Inflammatory macrophage treated with lipopolysaccharide for 4 hours (primary cell): ENCODE measurements around the gene TNFAIP2.

Experiments
- DNase-seq: peaks from one replicate; pipeline ENCODE4 v3.0.0-alpha.2; 2020

The TNFAIP2 gene

GRCh38 chr14:103094406-103095209, 28.7 kb upstream of the TNFAIP2 start, which contains the start of gene EXOC3L4:
TSS of gene EXOC3L4 (plus strand) at chr14:103094725. CDS start at chr14:103100220, 5,495 bp downstream.
- DNase-seq, result peak; percentile 80

DNA sequence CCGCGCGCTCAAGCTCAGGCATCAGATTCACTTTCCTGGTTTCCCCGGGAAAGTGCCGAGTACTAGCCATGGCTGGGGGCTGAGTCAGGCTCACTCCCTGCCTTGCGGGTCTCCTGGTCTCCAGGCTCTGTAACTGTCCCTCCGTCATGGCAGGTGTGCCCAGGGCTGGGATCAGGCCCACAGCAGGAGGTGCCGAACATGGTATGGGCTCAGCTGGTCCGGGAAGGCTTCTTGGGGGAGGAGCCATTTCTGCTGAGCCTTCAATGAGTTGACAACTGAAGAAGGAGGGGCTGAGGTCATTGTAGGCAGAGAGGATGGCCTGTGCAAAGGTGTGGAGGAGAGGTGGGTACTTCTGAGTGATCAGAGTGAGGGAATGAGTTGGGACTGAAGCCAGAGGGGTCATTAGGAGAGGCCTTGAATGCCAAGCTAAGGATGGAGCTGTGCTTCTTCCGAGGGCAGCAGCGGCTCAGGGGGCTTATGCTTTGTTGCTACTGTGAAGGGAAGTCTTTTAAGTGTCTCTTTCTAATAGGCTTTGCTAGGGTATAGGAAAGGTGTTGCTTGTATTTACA, 28.0 kb upstream of the TNFAIP2 start:
- no peak for DNase-seq

DNA sequence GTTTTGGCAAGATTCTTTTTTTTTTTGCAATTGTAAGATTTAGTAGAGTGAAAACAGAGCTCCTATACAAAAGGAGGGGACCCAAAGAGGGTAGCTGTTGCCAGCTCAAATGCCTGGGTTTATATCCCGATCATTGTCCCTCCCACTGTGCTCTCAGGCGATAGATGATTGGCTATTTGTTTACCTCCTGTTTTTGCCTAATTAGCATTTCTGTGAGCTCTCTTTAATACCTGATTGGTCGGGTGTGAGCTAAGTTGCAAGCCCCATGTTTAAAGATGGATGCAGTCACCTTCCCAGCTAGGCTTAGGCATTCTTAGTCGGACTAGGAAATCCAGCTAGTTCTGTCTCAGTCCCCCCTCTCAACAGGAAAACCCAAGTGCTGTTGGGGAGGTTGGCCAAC, 26.9 kb upstream of the TNFAIP2 start:
- no peak for DNase-seq

DNA sequence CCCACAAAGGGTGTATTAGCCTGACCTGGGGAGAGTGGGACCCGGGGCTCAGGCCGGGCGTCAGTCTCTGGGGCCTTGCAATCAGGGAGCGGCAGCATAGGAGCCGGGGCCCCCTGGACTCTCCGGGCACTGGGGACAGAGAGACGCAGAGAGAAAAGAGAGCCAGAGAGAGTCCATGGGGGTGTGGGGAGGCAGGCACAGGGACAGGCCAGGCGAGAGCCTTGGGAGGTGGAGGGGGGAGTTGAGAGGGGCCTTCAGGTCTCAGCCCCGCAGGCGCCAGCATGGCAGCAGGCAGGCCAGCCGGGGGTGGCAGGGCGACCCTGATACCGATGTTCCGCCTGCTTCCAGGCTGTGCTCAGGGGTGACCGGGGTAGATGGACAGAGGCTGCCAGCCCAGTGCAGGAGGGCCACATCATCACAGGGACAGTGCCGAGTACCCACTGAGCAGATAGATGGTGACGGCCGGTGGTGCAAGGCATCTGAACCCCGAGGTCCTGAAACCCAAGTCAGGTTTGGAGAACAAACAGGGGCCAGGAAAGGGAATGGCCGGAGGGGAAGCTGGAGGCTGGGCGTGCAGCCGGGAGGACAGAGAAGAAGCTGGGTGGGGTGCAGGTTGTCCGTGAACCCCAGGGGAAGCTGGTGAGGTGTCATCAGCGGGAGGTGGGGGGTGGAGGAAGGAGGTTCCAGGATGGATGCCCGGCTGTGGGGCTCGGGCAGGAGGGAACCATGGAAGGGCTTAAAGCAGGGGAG, 25.8 kb upstream of the TNFAIP2 start:
- DNase-seq, result no peak

DNA sequence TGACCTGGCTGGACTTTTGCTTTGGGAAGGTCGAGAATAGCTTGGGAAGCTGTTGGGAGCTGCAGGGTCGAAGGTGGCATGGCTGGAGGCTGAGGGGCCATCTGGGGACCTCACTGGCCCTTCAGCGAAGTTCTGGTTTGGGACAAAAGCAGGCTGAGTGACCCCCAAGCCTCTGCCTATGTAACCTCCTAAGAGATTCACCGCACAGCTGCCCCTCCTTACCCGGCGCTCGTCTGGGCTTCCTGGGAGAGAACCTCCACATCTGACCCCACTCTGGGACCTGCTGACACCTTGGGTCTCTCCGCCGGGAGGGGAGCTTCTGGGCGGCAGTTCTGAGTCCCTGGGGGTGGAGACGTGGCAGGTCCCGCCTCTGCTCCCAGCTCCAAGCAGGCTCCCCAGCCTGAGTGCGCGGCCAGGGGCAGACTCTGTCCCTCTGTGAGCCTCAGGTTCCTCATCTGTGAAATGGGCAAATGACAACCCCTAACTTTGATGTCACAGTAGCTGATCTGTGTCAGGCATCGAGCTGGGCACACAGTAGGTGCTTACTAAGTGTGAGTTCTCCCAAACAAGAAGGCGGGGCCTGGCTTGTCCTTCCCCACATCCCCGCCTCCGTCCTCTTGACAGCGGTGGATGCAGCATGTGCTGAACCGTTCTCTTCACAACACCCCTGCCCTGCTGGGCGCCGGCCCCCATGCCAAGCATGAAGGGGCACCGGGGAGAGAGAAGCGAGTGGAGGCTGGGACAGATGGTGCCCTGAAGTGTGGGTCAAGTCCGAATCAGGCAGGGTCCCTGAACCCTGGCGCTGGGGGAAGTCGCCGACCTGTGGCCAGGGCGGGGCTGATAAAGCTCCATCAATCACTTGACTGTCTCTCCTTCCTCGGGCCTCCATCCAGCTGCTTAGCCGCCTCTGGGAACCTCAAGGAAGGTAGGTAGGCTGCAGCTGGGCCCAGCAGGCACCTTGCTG, 25.0 kb upstream of the TNFAIP2 start:
- no peak for DNase-seq

DNA sequence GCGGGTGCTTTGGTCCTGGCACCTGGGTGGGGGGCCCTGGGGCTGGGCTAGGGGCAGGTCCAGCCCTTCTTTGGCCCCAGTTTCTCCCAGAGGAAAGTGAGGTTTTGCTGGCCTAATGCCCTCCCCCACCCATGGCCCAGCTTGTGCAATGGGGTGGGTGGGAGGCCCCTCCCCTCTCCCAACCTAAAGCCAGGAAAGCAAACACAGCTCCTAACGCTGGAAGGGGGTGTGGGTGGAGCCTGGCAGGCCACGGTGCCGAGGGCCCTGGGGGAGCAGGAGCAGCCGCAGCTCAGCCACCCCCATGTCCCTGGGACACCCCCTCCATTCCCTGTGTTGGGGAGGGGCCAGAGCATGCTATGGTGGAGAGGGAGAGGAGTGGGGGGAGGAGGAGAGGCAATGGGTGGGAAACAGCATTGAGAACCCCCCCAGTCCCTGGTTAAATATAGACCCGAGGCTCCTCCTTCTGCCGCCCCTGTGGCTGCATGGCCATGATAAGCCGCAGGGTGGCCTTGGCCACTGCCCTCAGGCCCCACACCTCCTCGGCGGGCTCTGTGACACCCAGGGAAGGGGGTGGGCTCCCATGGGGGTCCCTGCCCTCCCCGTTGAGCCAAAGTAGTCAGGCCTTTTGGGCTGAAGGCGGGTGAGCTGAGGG, 24.1 kb upstream of the TNFAIP2 start:
- DNase-seq, result no peak

DNA sequence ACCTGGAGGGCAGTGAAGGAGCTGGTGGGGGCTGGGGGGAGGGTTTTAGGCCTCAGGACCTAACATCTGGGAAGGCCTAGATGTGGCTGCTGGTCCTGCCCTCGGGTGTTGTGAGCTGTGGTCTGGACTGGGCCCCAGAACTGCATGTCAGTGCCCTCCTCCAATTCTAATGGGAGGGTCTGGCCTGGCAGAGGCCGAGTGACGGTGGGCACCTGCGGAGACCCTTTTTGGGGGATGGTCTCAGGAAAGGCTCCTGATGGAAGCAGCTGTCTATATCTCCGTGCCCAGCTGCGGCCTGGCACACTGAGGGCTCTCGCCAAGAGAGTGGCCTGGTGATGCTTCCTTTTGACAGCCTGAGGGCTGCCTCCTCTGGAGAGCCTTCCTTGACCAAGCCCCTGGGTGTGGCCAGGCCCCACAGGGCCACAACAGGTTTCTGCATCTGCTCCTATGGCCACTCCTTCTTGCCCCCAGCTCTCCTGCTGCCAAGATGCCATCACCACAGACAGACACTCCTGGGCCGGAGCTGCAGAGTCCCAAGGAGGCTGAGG, 23.5 kb upstream of the TNFAIP2 start:
- no peak for DNase-seq

DNA sequence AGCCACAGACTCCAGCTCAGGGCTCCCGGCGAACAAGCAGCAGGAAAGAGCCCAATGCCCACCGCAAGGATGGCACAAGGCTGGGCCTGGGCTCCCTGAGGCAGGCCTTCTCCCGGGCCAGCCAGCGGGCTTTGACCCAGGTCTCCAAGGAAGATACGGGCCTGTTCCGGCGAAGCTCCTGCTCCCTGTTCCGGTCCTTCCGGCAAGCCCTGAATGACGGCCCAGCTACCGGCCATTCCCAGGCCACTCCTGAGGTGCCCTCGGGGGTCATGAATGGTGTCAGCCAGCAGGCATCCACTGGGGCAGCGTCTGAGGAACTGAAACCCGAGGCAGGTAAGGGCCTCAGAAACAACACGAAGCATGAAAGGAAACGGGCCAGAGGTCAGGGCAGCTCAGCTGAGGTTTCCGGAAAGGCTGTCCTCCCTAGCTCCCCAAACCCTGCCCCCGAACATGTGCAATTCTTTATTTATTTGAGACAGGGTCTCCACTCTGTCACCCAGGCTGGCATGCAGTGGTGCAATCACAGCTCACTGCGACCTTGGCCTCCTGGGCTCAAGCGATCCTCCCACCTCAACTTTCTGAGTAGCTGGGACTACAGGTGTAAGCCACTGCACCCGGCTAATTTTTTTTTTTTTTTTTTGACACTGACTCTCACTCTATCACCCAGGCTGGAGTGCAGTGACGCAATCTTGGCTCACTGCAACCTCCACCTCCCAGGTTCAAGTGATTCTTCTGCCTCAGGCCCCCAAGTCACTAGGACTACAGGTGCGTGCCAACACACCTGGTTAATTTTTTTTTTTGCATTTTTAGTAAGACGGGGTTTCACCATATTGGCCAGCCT, 22.8 kb upstream of the TNFAIP2 start:
- DNase-seq, result no peak

DNA sequence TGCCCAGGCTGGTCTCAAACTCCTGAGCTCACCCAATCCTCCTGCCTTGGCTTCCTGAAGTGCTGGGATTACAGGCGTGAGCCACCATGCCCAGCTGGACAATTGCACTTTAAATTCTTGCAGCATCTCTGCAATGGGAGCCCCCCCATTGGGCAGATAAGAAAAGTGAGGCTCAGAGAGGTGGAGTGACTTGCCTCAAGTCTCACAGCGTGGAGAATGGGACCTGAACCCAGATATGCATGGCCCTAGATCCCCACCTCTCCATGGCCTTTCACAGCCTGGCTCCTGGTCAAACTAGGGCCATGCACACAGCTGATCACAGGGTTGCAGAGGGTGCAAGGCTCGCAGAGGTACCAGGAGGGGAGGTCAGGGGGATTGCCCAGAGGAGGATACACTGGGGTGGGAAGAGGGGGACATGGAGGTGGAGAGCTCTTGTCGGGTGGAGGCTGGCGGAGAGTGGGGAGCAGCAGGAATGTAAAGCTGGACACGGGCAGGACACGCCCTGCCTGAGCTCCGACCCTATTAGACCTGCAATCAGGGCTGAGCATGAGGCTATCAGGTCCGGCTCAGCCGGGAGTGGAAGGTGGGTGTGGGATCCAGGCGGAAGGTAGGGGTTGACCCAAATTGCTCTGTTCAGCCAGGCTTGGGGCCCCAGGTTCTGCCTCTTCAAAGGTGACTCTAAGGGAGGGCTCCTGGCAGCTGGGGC, 21.9 kb upstream of the TNFAIP2 start:
- DNase-seq, result no peak

DNA sequence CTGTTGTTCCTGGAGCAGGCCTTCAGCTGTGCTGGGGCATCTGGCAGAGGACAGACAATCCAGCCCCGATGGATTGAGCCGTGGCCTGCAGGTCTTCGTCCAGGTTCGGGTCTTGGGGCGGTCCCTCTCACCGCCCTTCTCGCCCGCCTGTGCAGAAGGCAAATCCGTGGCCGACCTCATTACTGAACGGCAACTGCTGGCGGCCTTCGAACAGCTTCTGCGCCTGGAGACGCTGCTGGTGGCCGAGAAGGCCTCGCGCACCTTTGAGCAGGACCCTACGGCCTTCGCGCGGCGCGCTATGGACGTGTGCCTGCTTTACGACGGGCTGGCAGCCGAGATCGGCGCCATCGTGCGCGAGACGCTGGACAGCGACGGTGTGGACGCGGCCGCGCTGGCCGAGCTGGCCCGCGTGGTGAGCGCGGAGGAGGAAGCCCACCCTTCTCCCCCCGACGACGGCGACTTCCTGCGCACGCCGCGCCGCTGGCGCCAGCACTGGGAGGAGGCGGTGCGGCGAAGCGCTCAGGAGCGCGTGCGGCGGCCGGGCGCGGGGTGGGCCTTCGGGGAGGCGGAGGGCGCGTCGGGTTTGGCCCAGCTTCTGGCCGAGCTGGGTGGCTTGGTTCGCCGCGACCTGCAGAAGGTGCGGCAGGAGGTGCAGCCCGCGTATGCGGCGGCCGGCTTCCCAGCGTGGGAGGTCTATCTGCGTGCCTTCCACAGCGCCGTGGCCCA, 21.1 kb upstream of the TNFAIP2 start:
- DNase-seq, result no peak

DNA sequence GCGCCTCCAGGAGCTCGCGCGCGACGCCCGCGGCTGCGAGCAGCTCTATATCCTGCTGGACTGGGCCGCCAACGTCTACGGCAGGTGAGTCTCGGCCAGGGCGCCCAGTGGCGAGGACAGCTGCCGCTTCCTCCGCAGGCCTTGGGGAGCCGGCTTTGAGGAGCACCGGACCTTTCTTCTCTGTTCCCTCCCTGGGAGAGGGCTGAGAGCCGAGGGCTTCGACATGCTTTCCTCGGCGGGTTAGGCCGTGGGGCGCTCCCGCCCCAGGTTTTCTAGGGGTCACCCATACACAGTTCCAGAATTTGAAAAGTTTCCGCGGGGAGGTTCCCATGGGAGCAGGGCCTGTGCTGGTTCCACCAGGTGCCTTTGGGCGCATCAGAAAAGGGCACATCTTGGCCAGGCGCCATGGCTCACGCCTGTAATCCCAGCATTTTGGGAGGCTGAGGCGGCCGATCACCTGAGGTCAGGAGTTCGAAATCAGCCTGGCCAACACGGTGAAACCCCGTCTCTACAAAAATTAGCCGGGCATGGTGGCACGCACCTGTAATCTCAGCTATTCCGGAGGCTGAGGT, 20.5 kb upstream of the TNFAIP2 start:
- no peak for DNase-seq

DNA sequence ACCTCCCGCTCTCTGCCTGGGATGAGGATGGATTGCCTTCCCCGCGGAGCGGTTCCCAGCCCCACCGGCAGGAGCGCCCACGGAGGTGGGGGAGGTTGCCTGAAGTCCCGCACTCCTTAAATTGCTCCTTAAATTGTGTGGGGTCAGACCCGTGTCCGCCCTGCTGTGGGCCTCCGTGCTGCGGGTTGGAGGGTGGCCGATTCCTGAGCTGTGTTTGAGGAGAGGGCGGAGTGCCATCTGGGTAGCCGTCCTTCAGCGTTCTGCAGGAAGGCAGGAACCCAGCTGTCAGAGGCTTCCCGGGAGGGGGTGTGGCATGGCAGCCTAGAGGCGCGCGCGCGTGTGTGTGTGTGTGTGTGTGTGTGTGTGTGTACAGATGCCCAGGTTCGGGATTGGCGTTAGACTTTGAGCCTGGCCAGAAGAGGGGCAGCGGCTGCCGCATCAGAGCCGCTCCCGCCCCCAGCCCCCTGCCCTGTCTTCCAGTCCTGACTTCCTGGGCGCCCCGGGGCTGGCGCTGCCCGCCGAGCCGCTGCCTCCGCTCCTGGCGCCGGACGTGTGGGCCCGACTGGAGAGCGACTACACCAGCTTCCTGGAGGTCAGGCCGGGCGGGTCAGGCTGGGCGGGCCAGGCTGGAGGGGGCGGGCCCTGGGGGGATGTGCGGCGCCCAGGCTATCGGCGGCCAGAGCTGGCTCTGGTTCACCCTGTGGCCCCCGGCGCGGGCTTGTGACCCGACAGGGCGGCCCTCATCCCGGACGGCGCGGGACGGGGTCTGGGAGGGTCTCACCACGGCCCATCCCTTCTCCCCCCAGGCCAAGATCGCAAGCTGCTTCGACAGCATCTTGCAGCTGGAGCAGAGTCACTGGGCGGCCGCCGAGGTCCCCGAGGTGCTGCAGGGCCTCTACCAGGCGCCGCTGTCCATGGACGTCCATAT, 19.5 kb upstream of the TNFAIP2 start:
- peak; percentile 67 for DNase-seq

GRCh38 chr14:103104389-103104653, 18.9 kb upstream of the TNFAIP2 start:
- DNase-seq, result no peak

GRCh38 chr14:103104654-103105452, 18.4 kb upstream of the TNFAIP2 start:
- peak; percentile 38 for DNase-seq

- DNase-seq, result no peak
Observed at GRCh38 chr14:103105580-103106150, 17.6 kb upstream of the TNFAIP2 start.

GRCh38 chr14:103107455-103107854, 15.8 kb upstream of the TNFAIP2 start:
- no peak for DNase-seq
